C4-2B (cell line): Measurements from ENCODE around the gene PCSK5.

Experiments used
- ZFX ChIP-seq: fragments of 450-650 bp; IDR thresholded peaks from 2 replicates; pipeline ENCODE4 v1.6.1; 2017
- TF ChIP-seq, protein P1 (sequence below): fragments of 450-650 bp; conservative IDR thresholded peaks from 2 replicates; pipeline ENCODE4 v1.5.1; 2017; ENCODE audit warnings: mild to moderate bottlenecking

DNA sequence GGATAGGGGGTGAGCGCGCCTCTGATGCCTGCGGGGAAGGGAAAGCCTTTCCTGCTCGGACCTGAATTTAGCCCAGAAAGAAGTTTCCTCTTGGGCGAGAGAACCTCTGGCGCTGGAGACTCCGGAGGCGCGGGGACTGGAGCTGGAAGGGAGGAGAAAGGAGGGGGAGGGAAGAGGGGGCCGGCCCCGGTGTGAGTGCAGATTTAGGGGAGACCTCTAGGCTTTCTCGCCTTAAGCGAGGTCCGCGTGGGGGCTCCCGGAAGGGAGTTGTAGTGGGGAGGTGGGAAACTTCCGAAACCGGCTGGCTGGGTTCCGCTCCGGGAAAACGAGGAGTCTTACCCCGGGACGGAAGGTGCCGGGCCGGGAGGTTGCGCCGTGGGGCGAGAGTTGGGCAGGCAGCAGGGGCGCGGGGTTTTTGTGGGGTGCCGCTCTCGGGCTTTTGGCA is 1.3 kb downstream of the PCSK5 start:
- TF ChIP-seq, protein P1, sequence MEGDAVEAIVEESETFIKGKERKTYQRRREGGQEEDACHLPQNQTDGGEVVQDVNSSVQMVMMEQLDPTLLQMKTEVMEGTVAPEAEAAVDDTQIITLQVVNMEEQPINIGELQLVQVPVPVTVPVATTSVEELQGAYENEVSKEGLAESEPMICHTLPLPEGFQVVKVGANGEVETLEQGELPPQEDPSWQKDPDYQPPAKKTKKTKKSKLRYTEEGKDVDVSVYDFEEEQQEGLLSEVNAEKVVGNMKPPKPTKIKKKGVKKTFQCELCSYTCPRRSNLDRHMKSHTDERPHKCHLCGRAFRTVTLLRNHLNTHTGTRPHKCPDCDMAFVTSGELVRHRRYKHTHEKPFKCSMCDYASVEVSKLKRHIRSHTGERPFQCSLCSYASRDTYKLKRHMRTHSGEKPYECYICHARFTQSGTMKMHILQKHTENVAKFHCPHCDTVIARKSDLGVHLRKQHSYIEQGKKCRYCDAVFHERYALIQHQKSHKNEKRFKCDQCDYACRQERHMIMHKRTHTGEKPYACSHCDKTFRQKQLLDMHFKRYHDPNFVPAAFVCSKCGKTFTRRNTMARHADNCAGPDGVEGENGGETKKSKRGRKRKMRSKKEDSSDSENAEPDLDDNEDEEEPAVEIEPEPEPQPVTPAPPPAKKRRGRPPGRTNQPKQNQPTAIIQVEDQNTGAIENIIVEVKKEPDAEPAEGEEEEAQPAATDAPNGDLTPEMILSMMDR = no peak
- TF ChIP-seq ZFX = no peak
